Astrocyte of the cerebellum (primary cell): Measurements from ENCODE around the gene TMEM98.
"Not testable (repeated sequence)": the region's sequence is repeated elsewhere in the genome, so short reads cannot be mapped to it uniquely, and the experiment has no call there.

Experiments
- DNase-seq: peaks from one replicate; pipeline ENCODE4 v3.0.0-alpha.2; 2011; ENCODE audit warnings: low read depth
- H3K4me3 ChIP-seq: 2 replicates; pipeline ENCODE4 v1.5.1; 2011; ENCODE audit warnings: mild to moderate bottlenecking, low read depth, low read length, moderate library complexity
- in situ Hi-C: cut with HindIII; loops from 2 replicates; pipeline ENCODE4 v1.10.0; 2017; ENCODE audit warnings: low sequenced_read_pairs
- TF ChIP-seq, protein P1 (sequence below): IDR thresholded peaks from 2 replicates; pipeline ENCODE4 v1.5.1; 2012; ENCODE audit warnings: low read length, low read depth, moderate library complexity, mild to moderate bottlenecking; ENCODE audit errors: missing control alignments

TMEM98 gene

DNA sequence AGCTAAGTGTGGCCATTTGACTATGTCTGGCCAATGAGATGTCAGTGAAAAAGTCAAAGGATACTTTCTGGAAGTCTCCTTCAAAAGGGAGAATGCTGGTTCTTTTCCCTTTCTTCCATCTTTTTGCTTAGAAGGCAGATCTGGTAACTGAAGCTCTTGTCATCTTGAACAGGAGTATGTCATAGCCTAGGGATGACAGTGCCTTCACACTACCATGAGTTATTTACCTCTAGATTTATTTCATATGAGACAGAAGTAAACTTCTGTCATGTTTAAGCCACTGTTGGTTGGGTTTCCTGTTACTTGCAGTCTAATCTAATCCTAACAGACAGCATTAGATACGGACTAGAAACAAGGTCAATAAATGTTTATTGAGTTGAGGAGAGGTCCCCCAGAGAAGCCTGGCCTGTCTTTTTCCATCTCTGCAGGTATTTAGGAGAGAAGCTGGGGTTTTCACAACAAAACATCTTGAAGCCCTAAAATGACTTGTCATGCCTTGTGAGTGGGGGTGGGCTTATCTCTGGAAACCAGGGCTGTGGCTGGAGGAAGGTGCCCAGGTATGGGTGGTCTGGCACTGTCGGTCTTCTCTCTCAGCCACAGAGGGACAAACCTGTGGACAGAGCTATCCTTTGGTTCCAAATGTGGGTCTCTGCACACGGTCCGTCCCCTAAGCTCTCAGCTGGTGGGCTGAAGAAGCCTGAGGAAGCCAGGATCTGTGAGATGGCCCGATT, 28.5 kb downstream of the TMEM98 start:
- TF ChIP-seq, protein P1, sequence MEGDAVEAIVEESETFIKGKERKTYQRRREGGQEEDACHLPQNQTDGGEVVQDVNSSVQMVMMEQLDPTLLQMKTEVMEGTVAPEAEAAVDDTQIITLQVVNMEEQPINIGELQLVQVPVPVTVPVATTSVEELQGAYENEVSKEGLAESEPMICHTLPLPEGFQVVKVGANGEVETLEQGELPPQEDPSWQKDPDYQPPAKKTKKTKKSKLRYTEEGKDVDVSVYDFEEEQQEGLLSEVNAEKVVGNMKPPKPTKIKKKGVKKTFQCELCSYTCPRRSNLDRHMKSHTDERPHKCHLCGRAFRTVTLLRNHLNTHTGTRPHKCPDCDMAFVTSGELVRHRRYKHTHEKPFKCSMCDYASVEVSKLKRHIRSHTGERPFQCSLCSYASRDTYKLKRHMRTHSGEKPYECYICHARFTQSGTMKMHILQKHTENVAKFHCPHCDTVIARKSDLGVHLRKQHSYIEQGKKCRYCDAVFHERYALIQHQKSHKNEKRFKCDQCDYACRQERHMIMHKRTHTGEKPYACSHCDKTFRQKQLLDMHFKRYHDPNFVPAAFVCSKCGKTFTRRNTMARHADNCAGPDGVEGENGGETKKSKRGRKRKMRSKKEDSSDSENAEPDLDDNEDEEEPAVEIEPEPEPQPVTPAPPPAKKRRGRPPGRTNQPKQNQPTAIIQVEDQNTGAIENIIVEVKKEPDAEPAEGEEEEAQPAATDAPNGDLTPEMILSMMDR, result no peak
- no peak overlapping the region for H3K4me3 ChIP-seq
- no peak for DNase-seq
- in situ Hi-C loops, result no loop called here

DNA sequence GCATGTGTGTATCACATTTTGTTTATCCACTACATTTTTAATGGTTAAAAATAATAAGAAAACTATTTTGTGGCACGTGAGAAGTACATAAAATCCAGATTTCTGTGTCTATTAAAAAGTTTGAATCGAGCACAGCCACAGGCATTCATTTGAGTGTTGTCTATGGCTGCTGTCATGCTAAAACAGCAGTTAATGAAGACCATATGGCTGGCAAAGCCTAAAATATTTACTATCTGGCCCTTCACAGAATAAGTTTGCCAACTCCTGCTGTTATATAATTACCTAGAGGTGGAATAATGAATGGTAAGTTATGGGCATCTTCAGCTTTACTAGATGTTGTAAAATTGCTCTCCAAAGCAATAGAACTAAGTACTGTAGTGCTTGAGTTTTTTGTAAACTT, 30.5 kb downstream of the TMEM98 start:
- DNase-seq, result peak; percentile 19
- TF ChIP-seq, protein P1, result no peak
- no peak overlapping the region for H3K4me3 ChIP-seq
- in situ Hi-C loops, result no loop called here

DNA sequence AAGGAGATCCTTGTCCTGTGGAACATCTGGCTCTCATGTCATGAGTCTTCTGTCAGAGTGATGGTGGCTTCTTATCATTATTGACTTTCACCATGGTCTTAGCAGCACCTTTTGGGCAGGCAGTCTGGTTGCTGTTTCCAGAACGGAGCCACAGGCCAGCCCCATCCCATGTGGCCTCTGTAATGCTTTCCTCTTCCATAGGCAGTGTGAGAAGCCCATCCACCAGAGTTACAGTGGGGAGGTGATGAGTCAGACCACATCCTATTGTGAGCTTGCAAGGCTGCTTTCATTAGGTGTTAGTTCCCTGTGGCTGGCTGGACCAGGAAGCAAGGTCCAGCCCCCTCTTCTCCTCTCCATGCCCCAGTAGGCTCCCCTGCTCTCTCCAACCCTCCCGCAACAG, 32.9 kb downstream of the TMEM98 start:
- in situ Hi-C loops, result no loop called here
- no peak overlapping the region for H3K4me3 ChIP-seq
- TF ChIP-seq, protein P1, result no peak
- DNase-seq, result no peak

DNA sequence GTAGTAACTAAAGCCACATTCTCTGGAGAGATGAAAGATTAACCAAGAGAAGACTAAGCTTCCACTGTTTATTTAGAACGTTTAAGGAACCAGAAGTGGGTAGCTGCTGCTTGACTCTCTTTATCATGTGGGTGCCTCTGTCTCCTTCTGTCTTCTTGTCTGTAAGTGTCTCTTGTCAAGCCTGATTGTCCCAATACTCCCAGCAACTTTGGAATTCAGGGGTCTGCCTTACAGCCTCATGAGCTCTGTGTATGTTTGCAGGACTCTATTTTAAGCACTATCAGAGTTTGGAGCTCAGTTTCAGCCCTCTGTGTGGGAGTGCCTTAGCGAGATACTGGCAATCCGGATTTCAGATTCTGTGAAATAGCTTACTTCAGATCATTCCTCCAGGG, 34.4 kb downstream of the TMEM98 start:
- DNase-seq, result no peak
- TF ChIP-seq, protein P1, result no peak
- no peak overlapping the region for H3K4me3 ChIP-seq
- in situ Hi-C loops, result no loop called here

DNA sequence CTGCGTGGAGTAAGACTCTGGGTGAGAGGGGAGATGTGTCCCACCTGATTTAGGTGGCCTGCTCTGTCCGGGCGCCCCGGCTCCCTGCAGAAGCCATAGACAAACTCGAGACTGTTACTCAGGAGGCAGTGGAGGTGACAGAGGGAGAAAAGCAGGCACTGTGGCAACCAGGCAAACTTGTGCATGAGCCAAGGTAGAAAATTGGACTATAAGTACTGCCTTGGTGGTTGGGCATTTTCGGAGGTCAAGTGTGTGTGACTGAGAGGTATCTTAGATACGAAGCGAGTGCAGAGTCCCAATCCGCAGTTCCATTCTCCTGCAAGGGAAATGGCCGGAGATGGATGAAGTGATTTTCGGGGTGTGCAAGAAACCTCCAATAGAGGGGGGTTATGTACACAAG, 36.6 kb downstream of the TMEM98 start:
- DNase-seq, result no peak
- in situ Hi-C loops, result no loop called here
- TF ChIP-seq, protein P1, result no peak
- H3K4me3 ChIP-seq, result no peak overlapping the region

GRCh38 chr17:32969231-32969630, 41.3 kb downstream of the TMEM98 start:
- in situ Hi-C loops, H3K4me3 ChIP-seq, DNase-seq: not testable (repeated sequence)

DNA sequence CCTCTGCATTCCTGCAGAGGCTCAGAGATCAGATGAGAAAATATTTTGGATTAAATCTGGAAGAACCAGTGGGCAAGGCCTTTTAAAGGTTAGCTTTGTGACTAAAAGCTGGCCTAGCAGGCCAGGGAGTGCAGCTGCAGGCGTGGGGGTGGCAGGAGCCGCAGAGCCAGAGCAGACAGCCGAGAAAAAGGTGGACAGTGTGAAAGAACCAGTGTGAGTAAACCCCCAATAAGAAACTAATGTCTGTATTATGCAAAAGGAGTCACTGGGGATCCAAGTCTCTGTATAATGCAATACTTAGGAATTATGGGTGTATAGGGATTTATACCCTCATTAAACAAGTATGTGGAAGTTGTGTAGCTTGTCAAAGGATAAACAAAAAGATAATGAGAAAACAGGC, 42.3 kb downstream of the TMEM98 start:
- in situ Hi-C loops, result no loop called here
- TF ChIP-seq, protein P1, result no peak
- no peak overlapping the region for H3K4me3 ChIP-seq
- DNase-seq, result no peak
